IMR-90 (cell line): ENCODE results near the gene ZNF26. TPM values are rescaled to one million over a fixed set of nuclear protein-coding genes. Genes with fewer than 3 reads are reported as not detected.

ENCODE experiments used
- ATAC-seq: fragments of 200-7000 bp; cut with Tn5 transposase; 2 replicates; pipeline ENCODE4 v1.9.1; 2020; ENCODE audit warnings: low read depth, mild to moderate bottlenecking, moderate library complexity
- Bru-seq: library from RNA; stranded (reverse); fragments of 400-500 nt; gene quantifications from one replicate; lab custom pipeline; 2021; lab: Mats Ljungman, UMichigan
- BruChase-seq, 2 experiments: library from RNA; stranded (reverse); fragments of 400-500 nt; gene quantifications; one replicate each; lab custom pipeline; 2021; lab: Mats Ljungman, UMichigan
- BruUV-seq: library from RNA; stranded (reverse); fragments of 400-500 nt; replicated peaks from 2 replicates; lab custom pipeline; 2021; lab: Mats Ljungman, UMichigan
- CTCF ChIA-PET: fragments of 300-600 bp; formaldehyde crosslinking; extraction: SDS; loops from one replicate; lab custom pipeline; 2021; ENCODE audit warnings: antibody characterized with exemption; lab: Yijun Ruan, JAX
- POLR2A ChIA-PET: fragments of 300-600 bp; sonication (Branson Sonifier 250); formaldehyde crosslinking; loops from one replicate; lab custom pipeline; 2022; ENCODE audit warnings: antibody characterized with exemption; ENCODE audit not compliant: unreplicated experiment; lab: Charles Lee
- DNase-seq: peaks from one replicate; pipeline ENCODE4 v3.0.0; 2013
- H2AFZ ChIP-seq: replicated peaks from 2 replicates; pipeline ENCODE3; 2013; ENCODE audit warnings: low read length, mild to moderate bottlenecking; ENCODE audit not compliant: poor library complexity
- H2AK5ac ChIP-seq: 2 replicates; pipeline ENCODE4 v1.6.1; 2013; ENCODE audit warnings: low read depth, low read length, inconsistent platforms
- H2AK9ac ChIP-seq: replicated peaks from 2 replicates; pipeline ENCODE3; 2013; ENCODE audit warnings: mild to moderate bottlenecking, low read depth, low read length, moderate library complexity; ENCODE audit not compliant: poor library complexity
- H2BK120ac ChIP-seq: 2 replicates; pipeline ENCODE4 v1.6.1; 2013; ENCODE audit warnings: low read depth, low read length, inconsistent platforms
- H2BK15ac ChIP-seq: 3 replicates; pipeline ENCODE4 v1.6.1; 2013; ENCODE audit warnings: low read depth, low read length, inconsistent platforms
- H2BK20ac ChIP-seq: 2 replicates; pipeline ENCODE4 v1.6.1; 2013; ENCODE audit warnings: low read depth, mild to moderate bottlenecking, inconsistent platforms, low read length, moderate library complexity
- H2BK5ac ChIP-seq: 2 replicates; pipeline ENCODE4 v1.6.1; 2013; ENCODE audit warnings: mild to moderate bottlenecking, low read depth, low read length, inconsistent platforms; ENCODE audit not compliant: poor library complexity, severe bottlenecking
- H3K14ac ChIP-seq: replicated peaks from 2 replicates; pipeline ENCODE4 v1.6.1; 2013; ENCODE audit warnings: low read depth, low read length, inconsistent platforms
- H3K18ac ChIP-seq: 2 replicates; pipeline ENCODE4 v1.6.1; 2013; ENCODE audit warnings: low read depth, low read length, control low read depth
- H3K23ac ChIP-seq: 2 replicates; pipeline ENCODE4 v1.6.1; 2013; ENCODE audit warnings: low read depth, low read length, inconsistent platforms
- H3K27ac ChIP-seq: 2 replicates; pipeline ENCODE4 v1.5.1; 2013; ENCODE audit warnings: mild to moderate bottlenecking, control low read depth, low read length; ENCODE audit not compliant: insufficient read depth
- H3K27me3 ChIP-seq: 2 replicates; pipeline ENCODE4 v1.6.1; 2013; ENCODE audit warnings: low read length; ENCODE audit not compliant: control insufficient read depth, insufficient read depth
- H3K36me3 ChIP-seq: 2 replicates; pipeline ENCODE4 v1.6.1; 2013; ENCODE audit warnings: low read length, mixed read lengths; ENCODE audit not compliant: control insufficient read depth, insufficient read depth
- H3K4ac ChIP-seq: 2 replicates; pipeline ENCODE4 v1.6.1; 2013; ENCODE audit warnings: low read depth, low read length, inconsistent platforms
- H3K4me1 ChIP-seq: 2 replicates; pipeline ENCODE4 v1.6.1; 2013; ENCODE audit warnings: low read length, mixed read lengths; ENCODE audit not compliant: control insufficient read depth, insufficient read depth
- H3K4me2 ChIP-seq: 2 replicates; pipeline ENCODE4 v1.6.1; 2013; ENCODE audit warnings: low read depth, mild to moderate bottlenecking, control low read depth, low read length, moderate library complexity
- H3K4me3 ChIP-seq: 2 replicates; pipeline ENCODE4 v1.5.1; 2013; ENCODE audit warnings: low read depth, mild to moderate bottlenecking, control low read depth, low read length, moderate library complexity; ENCODE audit not compliant: insufficient read depth
- H3K56ac ChIP-seq: 2 replicates; pipeline ENCODE4 v1.6.1; 2013; ENCODE audit warnings: low read length, inconsistent platforms; ENCODE audit not compliant: insufficient read depth; ENCODE audit errors: extremely low read depth
- H3K79me1 ChIP-seq, 2 experiments: 2 replicates each; pipeline ENCODE4 v1.6.1; 2013; ENCODE audit warnings: low read length in 2 of 2, inconsistent platforms in 1 of 2, low read depth in 1 of 2
- H3K9ac ChIP-seq: 2 replicates; pipeline ENCODE4 v1.6.1; 2013; ENCODE audit warnings: low read depth, low read length, control low read depth
- H3K9me1 ChIP-seq: 2 replicates; pipeline ENCODE4 v1.6.1; 2013; ENCODE audit warnings: low read length, inconsistent platforms; ENCODE audit not compliant: insufficient read depth
- H3K9me3 ChIP-seq: 2 replicates; pipeline ENCODE4 v1.6.1; 2013; ENCODE audit warnings: low read length; ENCODE audit not compliant: control insufficient read depth, insufficient read depth
- H4K20me1 ChIP-seq: 2 replicates; pipeline ENCODE4 v1.6.1; 2013; ENCODE audit warnings: low read length, inconsistent platforms; ENCODE audit not compliant: insufficient read depth
- H4K5ac ChIP-seq: 2 replicates; pipeline ENCODE4 v1.6.1; 2013; ENCODE audit warnings: mild to moderate bottlenecking, low read depth, low read length, control low read depth
- H4K8ac ChIP-seq, 2 experiments: 2 replicates each; pipeline ENCODE4 v1.6.1; 2013; ENCODE audit warnings: low read depth in 2 of 2, low read length in 2 of 2, control low read depth in 1 of 2, inconsistent platforms in 1 of 2
- H4K91ac ChIP-seq: 2 replicates; pipeline ENCODE4 v1.6.1; 2013; ENCODE audit warnings: low read depth, low read length, inconsistent platforms; ENCODE audit not compliant: insufficient read depth
- CEBPB ChIP-seq: IDR thresholded peaks from 2 replicates; pipeline ENCODE4 v1.6.1; 2012; ENCODE audit warnings: low read depth, low read length, improper control_type of control experiment
- CHD1 ChIP-seq: IDR thresholded peaks from 2 replicates; pipeline ENCODE4 v1.6.1; 2012; ENCODE audit warnings: low read depth, low read length, improper control_type of control experiment
- MAFK ChIP-seq: IDR thresholded peaks from 2 replicates; pipeline ENCODE4 v1.6.1; 2012; ENCODE audit warnings: low read depth, low read length, improper control_type of control experiment
- NFE2L2 ChIP-seq: fragments of 150-350 bp; IDR thresholded peaks from 2 replicates; pipeline ENCODE4 v1.6.1; 2016; ENCODE audit warnings: low read depth, mild to moderate bottlenecking, low read length
- POLR2A ChIP-seq: IDR thresholded peaks from 2 replicates; pipeline ENCODE4 v1.6.1; 2012; ENCODE audit warnings: mild to moderate bottlenecking, low read depth, low read length
- RAD21 ChIP-seq: IDR thresholded peaks from 2 replicates; pipeline ENCODE4 v1.6.1; 2012; ENCODE audit warnings: low read length, improper control_type of control experiment
- RCOR1 ChIP-seq: IDR thresholded peaks from 2 replicates; pipeline ENCODE4 v1.6.1; 2012; ENCODE audit warnings: mild to moderate bottlenecking, low read length, improper control_type of control experiment; ENCODE audit not compliant: insufficient replicate concordance
- RFX5 ChIP-seq: IDR thresholded peaks from 2 replicates; pipeline ENCODE4 v1.8.0; 2012; ENCODE audit warnings: low read depth, mild to moderate bottlenecking, low read length, moderate library complexity
- USF2 ChIP-seq: fragments of 150-350 bp; IDR thresholded peaks from 2 replicates; pipeline ENCODE4 v1.6.1; 2017; ENCODE audit warnings: mild to moderate bottlenecking, antibody characterized with exemption, low read length, low read depth
- WGBS, 2 experiments: methylation state at CpG; one replicate each; pipeline versions ENCODE4 v1.1.5 to v1.1.7; 2013; ENCODE audit warnings: missing lambda C conversion rate in 2 of 2; ENCODE audit not compliant: insufficient read length in 1 of 2; ENCODE audit errors: extremely low coverage in 2 of 2; 5-methylcytosine and 5-hydroxymethylcytosine counted together
- dilution Hi-C: fragments of 300-500 bp; cut with HindIII; formaldehyde crosslinking; loops from one replicate; pipeline ENCODE4 v1.14.3; 2018; ENCODE audit warnings: low sequenced_read_pairs; ENCODE audit not compliant: unreplicated experiment
- in situ Hi-C: fragments of 300-500 bp; cut with MboI; formaldehyde crosslinking; loops from 3 replicates; pipeline ENCODE4 v1.14.3; 2019; ENCODE audit warnings: low sequenced_read_pairs, inconsistent platforms, mixed read lengths
- intact Hi-C: fragments of 100-400 bp; cut with micrococcal nuclease; formaldehyde crosslinking; loops from 2 replicates; pipeline ENCODE4 v1.10.0; 2022
- long read RNA-seq: library from polyadenylated mRNA; unstranded; transcript quantifications from one replicate; pipeline ENCODE4 v2.0.0, GENCODE V29; 2021; ENCODE audit not compliant: unreplicated experiment
- polyA plus RNA-seq, 3 experiments: library from polyadenylated mRNA; depleted of rRNA; stranded (reverse); fragments of >200 nt; gene quantifications; 2 replicates each; pipeline ENCODE4 v1.2.3, GENCODE V29; 2012; ENCODE audit warnings: low replicate concordance in 1 of 3
- total RNA-seq: library from RNA; depleted of rRNA; stranded (reverse); fragments of >200 nt; gene quantifications from 2 replicates; pipeline ENCODE4 v1.2.3, GENCODE V29; 2012; rRNA removed
- TF ChIP-seq, protein P1 (sequence below): conservative IDR thresholded peaks from 2 replicates; pipeline ENCODE4 v1.5.1; 2012; ENCODE audit warnings: mild to moderate bottlenecking, low read depth, low read length, improper control_type of control experiment

Gene ZNF26, protein sequence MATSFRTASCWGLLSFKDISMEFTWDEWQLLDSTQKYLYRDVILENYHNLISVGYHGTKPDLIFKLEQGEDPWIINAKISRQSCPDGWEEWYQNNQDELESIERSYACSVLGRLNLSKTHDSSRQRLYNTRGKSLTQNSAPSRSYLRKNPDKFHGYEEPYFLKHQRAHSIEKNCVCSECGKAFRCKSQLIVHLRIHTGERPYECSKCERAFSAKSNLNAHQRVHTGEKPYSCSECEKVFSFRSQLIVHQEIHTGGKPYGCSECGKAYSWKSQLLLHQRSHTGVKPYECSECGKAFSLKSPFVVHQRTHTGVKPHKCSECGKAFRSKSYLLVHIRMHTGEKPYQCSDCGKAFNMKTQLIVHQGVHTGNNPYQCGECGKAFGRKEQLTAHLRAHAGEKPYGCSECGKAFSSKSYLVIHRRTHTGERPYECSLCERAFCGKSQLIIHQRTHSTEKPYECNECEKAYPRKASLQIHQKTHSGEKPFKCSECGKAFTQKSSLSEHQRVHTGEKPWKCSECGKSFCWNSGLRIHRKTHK
- total RNA-seq (11.8 and 12.2 TPM in 2 replicates), polyA plus RNA-seq (2012; rRNA removed) (6.3 and 9.4 TPM in 2 replicates), Bru-seq, nascent RNA (percentile 84 among the genes with signal in this experiment), BruChase-seq, experiment 1, labeled RNA remaining after a 6-hour chase (percentile 95 among the genes with signal in this experiment), BruChase-seq, experiment 2, labeled RNA remaining after a 2-hour chase (percentile 94 among the genes with signal in this experiment)
- 5.6 and 6.3 TPM in 2 replicates for polyA plus RNA-seq (2012; cell fraction: cytosol; rRNA removed)
- polyA plus RNA-seq (2012; cell fraction: nucleus; rRNA removed; ENCODE audit: low replicate concordance), result 16.6 and 21.6 TPM in 2 replicates
- long read RNA-seq, full-length matches to known transcripts, result 3 of 7 reads
- long read RNA-seq, partial matches to known transcripts, result 1 of 7 reads
- long read RNA-seq, other reads (novel, unspliced or antisense), result 3 of 7 reads

- Histone ChIP-seq H3K4ac (peak within 1 kb of the TSS; percentile 56), H2BK5ac (peak within 1 kb of the TSS; percentile 49), H2AK5ac (peak within 1 kb of the TSS; percentile 49), H3K79me1 (peaks cover 9 to 12% of the 10 kb centered on the region in 2 experiments; a peak in 3 of 4 replicates), H3K27me3 (no peaks in the 10 kb centered on the region), H3K9me1 (no peaks in the 10 kb centered on the region), H3K56ac (peak within 1 kb of the TSS; percentile 59), H4K8ac (peak within 1 kb of the TSS; percentile 95 to 96), H4K5ac (peak within 1 kb of the TSS; percentile 88), H3K23ac (peak within 1 kb of the TSS; percentile 78), H4K91ac (peak within 1 kb of the TSS; percentile 65), H2AFZ (peak within 1 kb of the TSS; percentile 92), H2BK20ac (no peak within 1 kb of the TSS), H3K4me2 (peak within 1 kb of the TSS; percentile 96), H3K9ac (peak within 1 kb of the TSS; percentile 95), H2BK120ac (no peak within 1 kb of the TSS), H3K4me3 (peak within 1 kb of the TSS; percentile 83), H2BK15ac (no peak within 1 kb of the TSS), H4K20me1 (no peaks in the 10 kb centered on the region), H2AK9ac (peak within 1 kb of the TSS; percentile 86), H3K14ac (peak within 1 kb of the TSS; percentile 73), H3K18ac (peak within 1 kb of the TSS; percentile 5; the same call in 1 of the 2 replicates), H3K9me3 (peaks cover 7% of the 10 kb centered on the region; the same call in 1 of the 2 replicates), H3K4me1 (no peaks in the 10 kb centered on the region), H3K27ac (peak within 1 kb of the TSS; percentile 89), H3K36me3 (peaks cover 3% of the 10 kb centered on the region)
- ATAC-seq, result peak; percentile 97
- WGBS, 2 experiments, result 3% methylated on average over 33 of the region's 76 CpGs; no CpG with 5 or more reads in 1 of the 2 experiments
- no TSS peak for BruUV-seq
- in situ Hi-C loops, result no loop called here
- POLR2A ChIA-PET, result no interaction called here
- CTCF ChIA-PET, result interaction anchor here (0.8 kb wide), 1 partner anchor 11 kb away, joined by 3 read pairs; no protein-coding TSS in a partner anchor
- dilution Hi-C loops, result no loop called here
- intact Hi-C loops, result loop anchor here (1.0 to 2.0 kb wide), 3 partner anchors 51 to 143 kb away; partner anchors contain the start of genes ZNF140 and ZNF84
- peak; percentile 91 for DNase-seq
- TF ChIP-seq USF2 (peak; percentile 48), RAD21 (no peak), CHD1 (no peak), CEBPB (no peak), NFE2L2 (no peak), POLR2A (peak; percentile 74), RFX5 (no peak), RCOR1 (peak; percentile 44), MAFK (no peak)
- TF ChIP-seq, protein P1, sequence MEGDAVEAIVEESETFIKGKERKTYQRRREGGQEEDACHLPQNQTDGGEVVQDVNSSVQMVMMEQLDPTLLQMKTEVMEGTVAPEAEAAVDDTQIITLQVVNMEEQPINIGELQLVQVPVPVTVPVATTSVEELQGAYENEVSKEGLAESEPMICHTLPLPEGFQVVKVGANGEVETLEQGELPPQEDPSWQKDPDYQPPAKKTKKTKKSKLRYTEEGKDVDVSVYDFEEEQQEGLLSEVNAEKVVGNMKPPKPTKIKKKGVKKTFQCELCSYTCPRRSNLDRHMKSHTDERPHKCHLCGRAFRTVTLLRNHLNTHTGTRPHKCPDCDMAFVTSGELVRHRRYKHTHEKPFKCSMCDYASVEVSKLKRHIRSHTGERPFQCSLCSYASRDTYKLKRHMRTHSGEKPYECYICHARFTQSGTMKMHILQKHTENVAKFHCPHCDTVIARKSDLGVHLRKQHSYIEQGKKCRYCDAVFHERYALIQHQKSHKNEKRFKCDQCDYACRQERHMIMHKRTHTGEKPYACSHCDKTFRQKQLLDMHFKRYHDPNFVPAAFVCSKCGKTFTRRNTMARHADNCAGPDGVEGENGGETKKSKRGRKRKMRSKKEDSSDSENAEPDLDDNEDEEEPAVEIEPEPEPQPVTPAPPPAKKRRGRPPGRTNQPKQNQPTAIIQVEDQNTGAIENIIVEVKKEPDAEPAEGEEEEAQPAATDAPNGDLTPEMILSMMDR, result no peak
These were observed at the start of gene ZNF26 for GRCh38 chr12:132986001-132986884. TSS of gene ZNF26 (plus strand) at chr12:132986367. CDS start at chr12:132986841, 474 bp downstream.
